ENCODE data around the gene COL10A1. TPM values are rescaled to one million over a fixed set of nuclear protein-coding genes. Genes with fewer than 3 reads are reported as not detected.

The COL10A1 gene
- total RNA-seq, 1 experiment from 2014 or later = not detected

- H4K91ac ChIP-seq (ENCODE audit: insufficient read length, low read depth, low read length) = no peak overlapping the region
- H3K79me2 ChIP-seq (ENCODE audit: insufficient read depth, low read length) = no peaks in the 10 kb centered on the region
- H2BK15ac ChIP-seq (ENCODE audit: low read depth, low read length) = no peak overlapping the region
- H2BK120ac ChIP-seq (ENCODE audit: low read depth, low read length, poor library complexity, severe bottlenecking) = no peak overlapping the region
- no peak overlapping the region for H4K5ac ChIP-seq (ENCODE audit: insufficient read length, low read depth, low read length)
- no peak overlapping the region for H4K8ac ChIP-seq (replicated peaks; ENCODE audit: insufficient read length, low read depth, low read length)
- H3K23me2 ChIP-seq (ENCODE audit: insufficient read length, low read depth, low read length, poor library complexity, severe bottlenecking) = no peaks in the 10 kb centered on the region
- H3K4me1 ChIP-seq (ENCODE audit: insufficient read depth, low read length) = no peaks in the 10 kb centered on the region; the same call in 1 of the 2 replicates
- H3K27ac ChIP-seq (ENCODE audit: insufficient read length, low read depth, low read length) = no peak overlapping the region
- no peak overlapping the region for H3K56ac ChIP-seq (ENCODE audit: insufficient read length, low read depth, low read length)
- Mint-ChIP-seq H3K4me3 (no peak overlapping the region), H3K4me1 (peaks cover 15 to 19% of the 10 kb centered on the region in 2 experiments), H3K27me3 (ENCODE audit: low read depth) (no peaks in the 10 kb centered on the region; the same call in 1 of the 2 replicates), H3K36me3 (ENCODE audit: insufficient read depth in 1 of 3, low read depth in 3 of 3) (peaks cover 16 to 54% (median 19%) of the 10 kb centered on the region in 3 experiments), H3K27ac (no peak overlapping the region), H3K9me3 (peaks cover 20 to 28% of the 10 kb centered on the region in 2 experiments)
- H3K9me3 ChIP-seq (ENCODE audit: control insufficient read depth, low read depth, low read length) = no peaks in the 10 kb centered on the region
- no peaks in the 10 kb centered on the region for H4K20me1 ChIP-seq (ENCODE audit: control insufficient read depth, insufficient read depth, insufficient read length)
- TF ChIP-seq CTCF (conservative IDR thresholded peaks at IDR 0.05) = no peak
- H2BK12ac ChIP-seq (ENCODE audit: insufficient read length, low read depth, low read length) = no peak overlapping the region
- H3K9ac ChIP-seq (ENCODE audit: extremely low read depth, insufficient read length, low read length) = no peak overlapping the region
- DNase-seq = no peak
- H3T11ph ChIP-seq (ENCODE audit: low read length) = no peak overlapping the region
- no peaks in the 10 kb centered on the region for H3K27me3 ChIP-seq (ENCODE audit: insufficient read depth, low read length)
- H3K23ac ChIP-seq (ENCODE audit: insufficient read length, low read depth, low read length) = no peak overlapping the region
- H2AFZ ChIP-seq (ENCODE audit: low read length) = no peak overlapping the region
- H3K79me1 ChIP-seq (ENCODE audit: insufficient read depth, low read depth, low read length, poor library complexity, severe bottlenecking) = no peaks in the 10 kb centered on the region
- H2BK5ac ChIP-seq (ENCODE audit: insufficient read length, low read length) = no peak overlapping the region
- no peak overlapping the region for H2AK5ac ChIP-seq (ENCODE audit: insufficient read length, low read length)
- no peak overlapping the region for H3K4ac ChIP-seq (ENCODE audit: low read depth, low read length)
- no peak overlapping the region for H3K14ac ChIP-seq (ENCODE audit: insufficient read depth, low read length)
- no peak overlapping the region for H3K18ac ChIP-seq (ENCODE audit: insufficient read length, low read depth, low read length)
- no CpG with 5 or more reads among the region's 7 CpGs for WGBS (ENCODE audit: extremely low coverage, insufficient read length, low lambda C conversion rate)
- no peak overlapping the region for H2BK20ac ChIP-seq (ENCODE audit: low read depth, low read length, poor library complexity, severe bottlenecking)
- H3K4me2 ChIP-seq (ENCODE audit: insufficient read depth, insufficient read length, low read length) = no peak overlapping the region
These were observed 31.9 kb downstream of the COL10A1 start for GRCh38 chr6:116094041-116094440.
